ENCODE results near the gene ATG7. TPM values are rescaled to one million over a fixed set of nuclear protein-coding genes. Genes with fewer than 3 reads are reported as not detected.

The ATG7 gene
- total RNA-seq, 2 donors from 2014 or later, result 33.9 to 38.4 TPM

GRCh38 chr3:11479221-11479620, 207.0 kb downstream of the ATG7 start:
- H3K36me3 ChIP-seq (ENCODE audit: control insufficient read depth, insufficient read depth, low read length), result no peaks in the 10 kb centered on the region
- no peaks in the 10 kb centered on the region for H3K27me3 Mint-ChIP-seq (ENCODE audit: insufficient read depth)
- H3K27me3 ChIP-seq (ENCODE audit: control insufficient read depth, insufficient read depth, low read length, poor library complexity, severe bottlenecking), result no peaks in the 10 kb centered on the region
- no peak overlapping the region for H3K27ac ChIP-seq (ENCODE audit: low read depth, low read length)
- H3K4me1 ChIP-seq (ENCODE audit: control insufficient read depth, insufficient read depth, low read length), result peaks cover 7% of the 10 kb centered on the region
- WGBS, 2 experiments (ENCODE audit: insufficient coverage in 1 of 2, insufficient read length in 1 of 2), result 94% methylated on average over 3 of the region's 3 CpGs; no CpG with 5 or more reads in 1 of the 2 experiments
- no peak overlapping the region for H3K4me3 Mint-ChIP-seq
- H3K9me3 Mint-ChIP-seq, result peaks cover 4% of the 10 kb centered on the region
- no peak for DNase-seq
- no peaks in the 10 kb centered on the region for H3K36me3 Mint-ChIP-seq (ENCODE audit: low read depth)
- peaks cover 17% of the 10 kb centered on the region for H3K4me1 Mint-ChIP-seq
- H3K9ac ChIP-seq (ENCODE audit: extremely low read depth, low read length, poor library complexity, severe bottlenecking), result no peak overlapping the region
- no peaks in the 10 kb centered on the region for H3K9me3 ChIP-seq (ENCODE audit: control insufficient read depth, low read length)
- H3K4me3 ChIP-seq (ENCODE audit: low read length), result no peak overlapping the region
- H3K27ac Mint-ChIP-seq, result no peak overlapping the region
- TF ChIP-seq CTCF (conservative IDR thresholded peaks at IDR 0.05), result no peak

GRCh38 chr3:11480663-11481298, 208.6 kb downstream of the ATG7 start:
- DNase-seq, result peak; percentile 78
- Histone ChIP-seq H3K4me3 (ENCODE audit: low read length) (no peak overlapping the region), H3K27me3 (ENCODE audit: control insufficient read depth, insufficient read depth, low read length, poor library complexity, severe bottlenecking) (no peaks in the 10 kb centered on the region), H3K9ac (ENCODE audit: extremely low read depth, low read length, poor library complexity, severe bottlenecking) (no peak overlapping the region), H3K9me3 (ENCODE audit: control insufficient read depth, low read length) (no peaks in the 10 kb centered on the region), H3K4me1 (ENCODE audit: control insufficient read depth, insufficient read depth, low read length) (peaks cover 7% of the 10 kb centered on the region), H3K36me3 (ENCODE audit: control insufficient read depth, insufficient read depth, low read length) (no peaks in the 10 kb centered on the region), H3K27ac (ENCODE audit: low read depth, low read length) (no peak overlapping the region)
- Mint-ChIP-seq H3K36me3 (ENCODE audit: low read depth) (no peaks in the 10 kb centered on the region), H3K27ac (no peak overlapping the region), H3K27me3 (ENCODE audit: insufficient read depth) (no peaks in the 10 kb centered on the region), H3K9me3 (peaks cover 11% of the 10 kb centered on the region), H3K4me1 (peaks cover 11% of the 10 kb centered on the region), H3K4me3 (no peak overlapping the region)
- no peak for TF ChIP-seq CTCF (conservative IDR thresholded peaks at IDR 0.05)
- WGBS, 2 experiments (ENCODE audit: insufficient coverage in 1 of 2, insufficient read length in 1 of 2), result 86 to 89% methylated on average over 6 to 7 of the region's 7 CpGs

GRCh38 chr3:11481556-11481955, 209.4 kb downstream of the ATG7 start:
- Histone ChIP-seq H3K9me3 (ENCODE audit: control insufficient read depth, low read length) (no peaks in the 10 kb centered on the region), H3K4me1 (ENCODE audit: control insufficient read depth, insufficient read depth, low read length) (peaks cover 7% of the 10 kb centered on the region), H3K27me3 (ENCODE audit: control insufficient read depth, insufficient read depth, low read length, poor library complexity, severe bottlenecking) (no peaks in the 10 kb centered on the region), H3K27ac (ENCODE audit: low read depth, low read length) (no peak overlapping the region), H3K36me3 (ENCODE audit: control insufficient read depth, insufficient read depth, low read length) (no peaks in the 10 kb centered on the region), H3K4me3 (ENCODE audit: low read length) (no peak overlapping the region), H3K9ac (ENCODE audit: extremely low read depth, low read length, poor library complexity, severe bottlenecking) (no peak overlapping the region)
- 91 to 100% methylated on average over 1 to 3 of the region's 3 CpGs for WGBS, 2 experiments (ENCODE audit: insufficient coverage in 1 of 2, insufficient read length in 1 of 2)
- TF ChIP-seq CTCF (conservative IDR thresholded peaks at IDR 0.05), result no peak
- H3K36me3 Mint-ChIP-seq (ENCODE audit: low read depth), result no peaks in the 10 kb centered on the region
- no peak overlapping the region for H3K27ac Mint-ChIP-seq
- H3K27me3 Mint-ChIP-seq (ENCODE audit: insufficient read depth), result no peaks in the 10 kb centered on the region
- H3K4me1 Mint-ChIP-seq, result peaks cover 7% of the 10 kb centered on the region
- DNase-seq, result no peak
- H3K9me3 Mint-ChIP-seq, result peaks cover 16% of the 10 kb centered on the region
- no peak overlapping the region for H3K4me3 Mint-ChIP-seq
